WTC11 (cell line): Measurements from ENCODE around the gene C19orf73. TPM values are rescaled to one million over a fixed set of nuclear protein-coding genes. Genes with fewer than 3 reads are reported as not detected.

Experiments
- AFF4 ChIP-seq: sonication (generic); formaldehyde crosslinking; IDR thresholded peaks from 2 replicates; pipeline ENCODE4 v1.8.1; 2023; ENCODE audit warnings: mild to moderate bottlenecking, missing genetic modification reagents, borderline replicate concordance
- CREM ChIP-seq: sonication (generic); formaldehyde crosslinking; IDR thresholded peaks from 2 replicates; pipeline ENCODE4 v1.8.1; 2022; ENCODE audit warnings: mild to moderate bottlenecking, missing genetic modification reagents, moderate library complexity
- CTCF ChIP-seq: fragments of 200-600 bp; IDR thresholded peaks from 2 replicates; pipeline ENCODE4 v1.8.0; 2022; ENCODE audit warnings: antibody characterized with exemption
- ETV6 ChIP-seq: sonication (generic); formaldehyde crosslinking; IDR thresholded peaks from 2 replicates; pipeline ENCODE4 v1.8.1; 2022; ENCODE audit warnings: mild to moderate bottlenecking, missing genetic modification reagents
- FOXJ3 ChIP-seq: sonication (generic); formaldehyde crosslinking; IDR thresholded peaks from 2 replicates; pipeline ENCODE4 v1.9.0; 2021; ENCODE audit warnings: missing genetic modification reagents, mild to moderate bottlenecking, borderline replicate concordance
- FOXK1 ChIP-seq: sonication (generic); formaldehyde crosslinking; IDR thresholded peaks from 2 replicates; pipeline ENCODE4 v1.8.0; 2022; ENCODE audit warnings: mild to moderate bottlenecking, moderate library complexity, missing genetic modification reagents
- FOXP1 ChIP-seq: sonication (generic); formaldehyde crosslinking; IDR thresholded peaks from 2 replicates; pipeline ENCODE4 v1.8.0; 2022; ENCODE audit warnings: missing genetic modification reagents, mild to moderate bottlenecking, moderate library complexity, borderline replicate concordance
- FOXP4 ChIP-seq: sonication (generic); formaldehyde crosslinking; IDR thresholded peaks from 2 replicates; pipeline ENCODE4 v1.8.0; 2022; ENCODE audit warnings: mild to moderate bottlenecking, missing genetic modification reagents
- GABPB1 ChIP-seq: sonication (generic); formaldehyde crosslinking; IDR thresholded peaks from 2 replicates; pipeline ENCODE4 v1.8.1; 2023; ENCODE audit warnings: mild to moderate bottlenecking, missing genetic modification reagents
- HMGA2 ChIP-seq: fragments of 250-450 bp; sonication (Bioruptor Pico); IDR thresholded peaks from 2 replicates; pipeline ENCODE4 v1.4.0; 2021; ENCODE audit warnings: mild to moderate bottlenecking, moderate library complexity
- MAX ChIP-seq: sonication (generic); formaldehyde crosslinking; IDR thresholded peaks from 2 replicates; pipeline ENCODE4 v1.8.0; 2022; ENCODE audit warnings: mild to moderate bottlenecking, missing genetic modification reagents
- NFE2L1 ChIP-seq: sonication (generic); formaldehyde crosslinking; IDR thresholded peaks from 2 replicates; pipeline ENCODE4 v1.8.1; 2023; ENCODE audit warnings: missing genetic modification reagents
- NFYB ChIP-seq: sonication (generic); formaldehyde crosslinking; conservative IDR thresholded peaks from 2 replicates; pipeline ENCODE4 v1.8.0; 2022; ENCODE audit warnings: low read depth, missing genetic modification reagents
- OVOL2 ChIP-seq: fragments of 250-450 bp; sonication (Bioruptor Pico); IDR thresholded peaks from 2 replicates; pipeline ENCODE4 v1.9.0; 2021; ENCODE audit warnings: mild to moderate bottlenecking, borderline replicate concordance
- PREB ChIP-seq: sonication (generic); formaldehyde crosslinking; IDR thresholded peaks from 2 replicates; pipeline ENCODE4 v1.8.1; 2022; ENCODE audit warnings: mild to moderate bottlenecking, missing genetic modification reagents, moderate library complexity, borderline replicate concordance
- RELA ChIP-seq: sonication (generic); formaldehyde crosslinking; IDR thresholded peaks from 2 replicates; pipeline ENCODE4 v1.8.1; 2022; ENCODE audit warnings: missing genetic modification reagents, mild to moderate bottlenecking, borderline replicate concordance
- SMAD3 ChIP-seq: sonication (generic); formaldehyde crosslinking; IDR thresholded peaks from 2 replicates; pipeline ENCODE4 v1.8.0; 2022; ENCODE audit warnings: missing genetic modification reagents, mild to moderate bottlenecking, borderline replicate concordance
- STAT6 ChIP-seq: sonication (generic); formaldehyde crosslinking; conservative IDR thresholded peaks from 2 replicates; pipeline ENCODE4 v1.8.1; 2023; ENCODE audit warnings: mild to moderate bottlenecking, low read depth, missing genetic modification reagents, moderate library complexity
- ZBTB21 ChIP-seq: sonication (generic); formaldehyde crosslinking; IDR thresholded peaks from 2 replicates; pipeline ENCODE4 v1.8.1; 2023; ENCODE audit warnings: mild to moderate bottlenecking, missing genetic modification reagents, borderline replicate concordance
- ZBTB43 ChIP-seq: sonication (generic); formaldehyde crosslinking; IDR thresholded peaks from 2 replicates; pipeline ENCODE4 v1.8.1; 2023; ENCODE audit warnings: mild to moderate bottlenecking, missing genetic modification reagents
- ZNF121 ChIP-seq: sonication (generic); formaldehyde crosslinking; IDR thresholded peaks from 2 replicates; pipeline ENCODE4 v1.8.0; 2023; ENCODE audit warnings: missing genetic modification reagents
- ZNF263 ChIP-seq: sonication (generic); formaldehyde crosslinking; IDR thresholded peaks from 2 replicates; pipeline ENCODE4 v1.8.1; 2022; ENCODE audit warnings: low read depth, mild to moderate bottlenecking, moderate library complexity, missing genetic modification reagents
- ZNF416 ChIP-seq: fragments of 250-450 bp; sonication (Bioruptor Pico); IDR thresholded peaks from 2 replicates; pipeline ENCODE4 v1.9.0; 2021; ENCODE audit warnings: mild to moderate bottlenecking, inconsistent platforms
- ZSCAN18 ChIP-seq: fragments of 250-450 bp; sonication (Bioruptor Pico); IDR thresholded peaks from 2 replicates; pipeline ENCODE4 v2.1.2; 2022; ENCODE audit warnings: mild to moderate bottlenecking, moderate library complexity
- total RNA-seq: library from RNA; stranded (reverse); gene quantifications from 3 replicates; pipeline ENCODE4 v1.2.3, GENCODE V29; 2021

Gene C19orf73
- total RNA-seq, 1 experiment from 2014 or later, result 3.2 TPM

GRCh38 chr19:49071860-49072547, 46.9 kb downstream of the C19orf73 start (continued):
- TF ChIP-seq ZNF263 (peak; percentile 55; the same call in 1 of the 2 replicates), RELA (CRISPR knock-in tag) (peak; percentile 89; the same call in 1 of the 2 replicates), CTCF (no peak), PREB (CRISPR knock-in tag) (no peak), STAT6 (no peak), ZNF121 (CRISPR knock-in tag) (no peak), FOXP1 (CRISPR knock-in tag) (peak; percentile 98), NFE2L1 (CRISPR knock-in tag) (peak; percentile 93), HMGA2 (CRISPR knock-in tag) (no peak), AFF4 (CRISPR knock-in tag) (no peak), ZSCAN18 (CRISPR knock-in tag) (no peak), ZNF416 (CRISPR knock-in tag) (no peak), ZBTB21 (CRISPR knock-in tag) (0 out of 2 replicates have a peak, but pooled peaks have one; percentile 32), OVOL2 (CRISPR knock-in tag) (no peak), ZBTB43 (CRISPR knock-in tag) (peak; percentile 75; the same call in 1 of the 2 replicates), FOXP4 (CRISPR knock-in tag) (peak; percentile 95), NFYB (CRISPR knock-in tag) (peak; percentile 9; the same call in 1 of the 2 replicates), GABPB1 (CRISPR knock-in tag) (no peak), SMAD3 (CRISPR knock-in tag) (peak; percentile 60; the same call in 1 of the 2 replicates), FOXJ3 (CRISPR knock-in tag) (no peak), MAX (CRISPR knock-in tag) (peak; percentile 97), CREM (CRISPR knock-in tag) (peak; percentile 65; the same call in 1 of the 2 replicates), ETV6 (peak; percentile 93), FOXK1 (CRISPR knock-in tag) (peak; percentile 78)
